Measurements from ENCODE around the gene EID2.

EID2 gene

GRCh38 chr19:39502640-39503417 is 37.1 kb downstream of the EID2 start:
- DNase-seq: no peak
- H3K27ac ChIP-seq: no peak overlapping the region
- no peaks in the 10 kb centered on the region for H3K36me3 ChIP-seq
- peaks cover 0 to 35% (median 20%) of the 10 kb centered on the region in 4 donors for H3K4me1 ChIP-seq
- H3K4me3 ChIP-seq: no peak overlapping the region
- H3K27me3 ChIP-seq: peaks cover 3 to 91% of the 10 kb centered on the region in 2 donors
- intact Hi-C loops (cut with DNase I; ENCODE audit: low total_unique reads): no loop called here
- no peaks in the 10 kb centered on the region for H3K9me3 ChIP-seq
- peak; percentile 58 to 61 for TF ChIP-seq CTCF (IDR thresholded peaks at IDR 0.05)

GRCh38 chr19:39501340-39501739 is 38.6 kb downstream of the EID2 start:
- intact Hi-C loops (cut with DNase I; ENCODE audit: low total_unique reads): no loop called here
- no peak overlapping the region for H3K4me3 ChIP-seq
- no peak for TF ChIP-seq CTCF (IDR thresholded peaks at IDR 0.05)

GRCh38 chr19:39500543-39500942 is 39.4 kb downstream of the EID2 start:
- intact Hi-C loops (cut with DNase I; ENCODE audit: low total_unique reads): no loop called here
- H3K27me3 ChIP-seq: peaks cover 0 to 89% of the 10 kb centered on the region in 2 donors

More at GRCh38 chr19:39501340-39501739, 38.6 kb downstream of the EID2 start:
- H3K9me3 ChIP-seq: no peaks in the 10 kb centered on the region
- DNase-seq: no peak
- peaks cover 0 to 25% (median 17%) of the 10 kb centered on the region in 4 donors for H3K4me1 ChIP-seq
- H3K36me3 ChIP-seq: no peaks in the 10 kb centered on the region
- no peak overlapping the region for H3K27ac ChIP-seq
- H3K27me3 ChIP-seq: peaks cover 0 to 91% of the 10 kb centered on the region in 2 donors

GRCh38 chr19:39499932-39500331 is 40.0 kb downstream of the EID2 start:
- H3K4me1 ChIP-seq: peaks cover 0 to 25% (median 17%) of the 10 kb centered on the region in 4 donors
- intact Hi-C loops (cut with DNase I; ENCODE audit: low total_unique reads): no loop called here
- H3K27ac ChIP-seq: no peak overlapping the region
- DNase-seq: no peak
- H3K9me3 ChIP-seq: no peaks in the 10 kb centered on the region
- no peaks in the 10 kb centered on the region for H3K36me3 ChIP-seq
- H3K4me3 ChIP-seq: no peak overlapping the region
- H3K27me3 ChIP-seq: peaks cover 0 to 83% of the 10 kb centered on the region in 2 donors
- TF ChIP-seq CTCF (IDR thresholded peaks at IDR 0.05): no peak

More at GRCh38 chr19:39500543-39500942, 39.4 kb downstream of the EID2 start:
- DNase-seq: no peak
- Histone ChIP-seq H3K27ac (no peak overlapping the region), H3K4me3 (no peak overlapping the region), H3K9me3 (no peaks in the 10 kb centered on the region), H3K4me1 (peaks cover 0 to 25% (median 17%) of the 10 kb centered on the region in 4 donors), H3K36me3 (no peaks in the 10 kb centered on the region)
- TF ChIP-seq CTCF (IDR thresholded peaks at IDR 0.05): no peak

- Histone ChIP-seq H3K9me3 (no peaks in the 10 kb centered on the region), H3K4me1 (peaks cover 0 to 25% (median 17%) of the 10 kb centered on the region in 4 donors), H3K27ac (no peak within 1 kb of the TSS), H3K36me3 (no peaks in the 10 kb centered on the region), H3K4me3 (no peak within 1 kb of the TSS), H3K27me3 (peaks cover 0 to 74% of the 10 kb centered on the region in 2 donors)
- no peak for TF ChIP-seq CTCF (IDR thresholded peaks at IDR 0.05)
- DNase-seq: no peak
- intact Hi-C loops (cut with DNase I; ENCODE audit: low total_unique reads): no loop called here
Observed at GRCh38 chr19:39498798-39499642, 40.9 kb downstream of the EID2 start, which contains the start of gene DLL3. DLL3 (plus strand) TSS chr19:39498947; CDS start chr19:39498975, 28 bp downstream.
